H1 (cell line): Measurements from ENCODE around the gene PGK1. TPM values are rescaled to one million over a fixed set of nuclear protein-coding genes. Genes with fewer than 3 reads are reported as not detected.

Experiments used
- POU5F1 ChIP-seq: IDR thresholded peaks from 2 replicates; pipeline ENCODE4 v1.6.1; 2011; ENCODE audit warnings: low read depth, mild to moderate bottlenecking, low read length, moderate library complexity
- SIX5 ChIP-seq: IDR thresholded peaks from 2 replicates; pipeline ENCODE4 v1.6.1; 2011; ENCODE audit warnings: mild to moderate bottlenecking, low read depth, low read length
- SUZ12 ChIP-seq: fragments of 200-600 bp; sonication (generic); IDR thresholded peaks from 2 replicates; pipeline ENCODE4 v1.6.1; 2012; ENCODE audit warnings: mild to moderate bottlenecking, inconsistent platforms, low read length, moderate library complexity, mixed read lengths
- TBP ChIP-seq: IDR thresholded peaks from 2 replicates; pipeline ENCODE4 v1.6.1; 2011; ENCODE audit warnings: low read depth, low read length, improper control_type of control experiment
- polyA plus RNA-seq, 7 experiments: library from polyadenylated mRNA; depleted of rRNA in 3 of 7; stranded (reverse) in 5 of 7; unstranded in 2 of 7; fragments of >200 nt in 5 of 7; fragments of 200-250 nt in 2 of 7; gene quantifications; 1 replicate in 5 of 7; 2 replicates in 1 of 7; 4 replicates in 1 of 7; pipeline versions ENCODE4 v1.2.1 to v1.2.3, GENCODE V29; 2011 to 2013; ENCODE audit warnings: missing spikeins in 2 of 7, mixed read lengths in 2 of 7
- total RNA-seq: library from RNA; stranded (reverse); fragmentation: NEBNext Ultra II Directional; extraction: Animal tissue kit (Norgen Biotek cat#: 25700); gene quantifications from 2 replicates; pipeline ENCODE4 v1.2.1, GENCODE V29; 2021

The PGK1 gene
- total and polyA plus RNA-seq, 2 of the 8 experiments (the other 6 are each of a cell fraction or from before 2014, with no cell fraction given) = 328 to 427 TPM

DNA sequence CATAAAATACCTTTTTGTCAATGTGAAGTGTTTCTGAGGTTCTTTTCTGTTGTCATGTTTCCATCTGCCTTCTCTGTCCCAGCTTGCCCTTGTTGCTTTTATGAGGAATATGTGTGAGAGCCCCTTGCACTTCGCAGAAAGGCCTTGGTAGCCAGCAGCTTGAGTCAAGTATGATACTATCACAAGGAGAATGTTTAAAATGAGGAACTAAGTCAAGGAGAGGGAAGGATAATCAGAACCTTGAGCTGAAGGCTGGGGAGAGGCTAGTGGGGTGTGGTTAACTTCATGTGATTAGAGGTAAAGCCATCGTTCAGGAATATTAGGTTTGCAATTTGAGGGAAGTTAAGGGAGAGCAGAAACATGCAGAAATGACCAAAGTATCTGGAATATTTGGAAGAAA is 12.7 kb downstream of the PGK1 start (continued):
- TF ChIP-seq TBP (no peak), POU5F1 (no peak), SIX5 (no peak), SUZ12 (no peak)
